CD4-positive, alpha-beta T cell (primary cell): ENCODE results near the gene SMIM11. TPM values are rescaled to one million over a fixed set of nuclear protein-coding genes. Genes with fewer than 3 reads are reported as not detected.
"Not testable (repeated sequence)": the region's sequence is repeated elsewhere in the genome, so short reads cannot be mapped to it uniquely, and the experiment has no call there.

Source experiments
- ATAC-seq: fragments of 200-7000 bp; cut with Tn5 transposase; one replicate; pipeline ENCODE4 v1.10.0; 2022; ENCODE audit warnings: mild to moderate bottlenecking; ENCODE audit not compliant: poor library complexity
- CTCF ChIA-PET: fragments of 350-600 bp; sonication (Branson Sonifier 250); formaldehyde crosslinking; loops from one replicate; lab custom pipeline; 2021; ENCODE audit warnings: antibody characterized with exemption, inconsistent platforms; lab: Charles Lee
- POLR2A ChIA-PET: fragments of 350-600 bp; sonication (Branson Sonifier 250); formaldehyde crosslinking; loops from one replicate; lab custom pipeline; 2021; ENCODE audit warnings: antibody characterized with exemption, inconsistent platforms; lab: Charles Lee
- DNase-seq, 14 experiments: peaks; one replicate each; pipeline ENCODE4 v3.0.0-alpha.2; 2013 to 2020; ENCODE audit warnings: mixed read lengths in 2 of 14
- H3K27ac ChIP-seq, 2 donors: one replicate each; pipeline versions ENCODE4 v1.5.1 to v1.7.0; 2013; ENCODE audit warnings: low read length in 2 of 2, low read depth in 1 of 2, mild to moderate bottlenecking in 1 of 2
- H3K27me3 ChIP-seq, 2 experiments: 1 replicate in 1 of 2; 2 replicates in 1 of 2; pipeline versions ENCODE4 v1.6.1 to v1.7.0; 2013; ENCODE audit warnings: low read length in 2 of 2, control low read depth in 1 of 2, mild to moderate bottlenecking in 1 of 2, moderate library complexity in 1 of 2; ENCODE audit not compliant: insufficient read depth in 2 of 2, control insufficient read depth in 1 of 2
- H3K36me3 ChIP-seq: one replicate; pipeline ENCODE4 v1.6.1; 2013; ENCODE audit warnings: low read length, control low read depth; ENCODE audit not compliant: insufficient read depth
- H3K4me1 ChIP-seq: one replicate; pipeline ENCODE4 v1.6.1; 2013; ENCODE audit warnings: low read length, control low read depth; ENCODE audit not compliant: insufficient read depth
- H3K4me3 ChIP-seq: one replicate; pipeline ENCODE4 v1.5.1; 2013; ENCODE audit warnings: mild to moderate bottlenecking, low read length, moderate library complexity
- H3K9me3 ChIP-seq, 2 experiments: 1 replicate in 1 of 2; 2 replicates in 1 of 2; pipeline versions ENCODE4 v1.6.1 to v1.7.0; 2013; ENCODE audit warnings: low read length in 2 of 2, mild to moderate bottlenecking in 2 of 2, control low read depth in 1 of 2, moderate library complexity in 1 of 2; ENCODE audit not compliant: control insufficient read depth in 1 of 2, insufficient read depth in 1 of 2
- H3K27ac Mint-ChIP-seq: one replicate; pipeline ENCODE4 v1.8.0; 2020; ENCODE audit warnings: mixed read lengths
- H3K27me3 Mint-ChIP-seq: one replicate; pipeline ENCODE4 v1.8.0; 2021; ENCODE audit warnings: mixed read lengths
- H3K36me3 Mint-ChIP-seq: one replicate; pipeline ENCODE4 v1.8.0; 2021; ENCODE audit warnings: low read depth, mixed read lengths
- H3K4me1 Mint-ChIP-seq: one replicate; pipeline ENCODE4 v1.8.0; 2021; ENCODE audit warnings: low read depth, mixed read lengths
- H3K4me3 Mint-ChIP-seq: one replicate; pipeline ENCODE4 v1.8.0; 2020; ENCODE audit warnings: mild to moderate bottlenecking, mixed read lengths
- H3K9me3 Mint-ChIP-seq: one replicate; pipeline ENCODE4 v1.8.0; 2020; ENCODE audit warnings: mixed read lengths
- intact Hi-C, 2 experiments: fragments of 100-400 bp; cut with DNase I in 1 of 2; cut with micrococcal nuclease in 1 of 2; formaldehyde crosslinking; loops; one replicate each; pipeline versions ENCODE4 v1.15.1 to v1.9.0; 2023 to 2025; cut with DNase I, micrococcal nuclease
- total RNA-seq, 174 experiments: library from RNA in 2 of 174; stranded (reverse) in 2 of 174; gene quantifications; one replicate each; pipeline ENCODE4 v1.2.3 and lab custom pipeline; 2021 to 2026
- TF ChIP-seq, protein P1 (sequence below): fragments of 200-600 bp; IDR thresholded peaks from one replicate; pipeline ENCODE4 v1.8.0; 2022; ENCODE audit warnings: antibody characterized with exemption, mild to moderate bottlenecking

Gene SMIM11
- total RNA-seq, 2 experiments from 2014 or later = 3.1 to 4.7 TPM

- TF ChIP-seq, protein P1, sequence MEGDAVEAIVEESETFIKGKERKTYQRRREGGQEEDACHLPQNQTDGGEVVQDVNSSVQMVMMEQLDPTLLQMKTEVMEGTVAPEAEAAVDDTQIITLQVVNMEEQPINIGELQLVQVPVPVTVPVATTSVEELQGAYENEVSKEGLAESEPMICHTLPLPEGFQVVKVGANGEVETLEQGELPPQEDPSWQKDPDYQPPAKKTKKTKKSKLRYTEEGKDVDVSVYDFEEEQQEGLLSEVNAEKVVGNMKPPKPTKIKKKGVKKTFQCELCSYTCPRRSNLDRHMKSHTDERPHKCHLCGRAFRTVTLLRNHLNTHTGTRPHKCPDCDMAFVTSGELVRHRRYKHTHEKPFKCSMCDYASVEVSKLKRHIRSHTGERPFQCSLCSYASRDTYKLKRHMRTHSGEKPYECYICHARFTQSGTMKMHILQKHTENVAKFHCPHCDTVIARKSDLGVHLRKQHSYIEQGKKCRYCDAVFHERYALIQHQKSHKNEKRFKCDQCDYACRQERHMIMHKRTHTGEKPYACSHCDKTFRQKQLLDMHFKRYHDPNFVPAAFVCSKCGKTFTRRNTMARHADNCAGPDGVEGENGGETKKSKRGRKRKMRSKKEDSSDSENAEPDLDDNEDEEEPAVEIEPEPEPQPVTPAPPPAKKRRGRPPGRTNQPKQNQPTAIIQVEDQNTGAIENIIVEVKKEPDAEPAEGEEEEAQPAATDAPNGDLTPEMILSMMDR = no peak
- CTCF ChIA-PET = no interaction called here
- Histone ChIP-seq H3K27me3 (no peaks in the 10 kb centered on the region), H3K27ac (no peak overlapping the region), H3K4me3 (no peak overlapping the region), H3K4me1 (no peaks in the 10 kb centered on the region), H3K9me3 (no peaks in the 10 kb centered on the region), H3K36me3 (no peaks in the 10 kb centered on the region)
- H3K9me3 Mint-ChIP-seq = no peaks in the 10 kb centered on the region
- no peak overlapping the region for H3K4me3 Mint-ChIP-seq
- no peaks in the 10 kb centered on the region for H3K4me1 Mint-ChIP-seq
- H3K36me3 Mint-ChIP-seq = no peaks in the 10 kb centered on the region
- no peak overlapping the region for H3K27ac Mint-ChIP-seq
- POLR2A ChIA-PET = no interaction called here
- peaks cover 12% of the 10 kb centered on the region for H3K27me3 Mint-ChIP-seq
- DNase-seq (no peak), ATAC-seq (no peak)
- intact Hi-C loops = no loop called here
These were observed 3.0 kb upstream of the SMIM11 start for GRCh38 chr21:34372321-34372720.

- H3K4me3 Mint-ChIP-seq, H3K27me3 ChIP-seq, H3K36me3 ChIP-seq, H3K9me3 ChIP-seq, ATAC-seq, H3K9me3 Mint-ChIP-seq, H3K4me1 Mint-ChIP-seq, H3K4me1 ChIP-seq, H3K36me3 Mint-ChIP-seq, intact Hi-C loops, DNase-seq, CTCF ChIA-PET, H3K27ac Mint-ChIP-seq, POLR2A ChIA-PET, H3K4me3 ChIP-seq, H3K27me3 Mint-ChIP-seq, H3K27ac ChIP-seq: not testable (repeated sequence)
These were observed 845 bp upstream of the SMIM11 start for GRCh38 chr21:34374462-34374861.

GRCh38 chr21:34375619-34375972 is 289 bp downstream of the SMIM11 start:
- H3K9me3 Mint-ChIP-seq, POLR2A ChIA-PET, intact Hi-C loops: not testable (repeated sequence)

GRCh38 chr21:34383138-34383537 is 7.8 kb downstream of the SMIM11 start:
- POLR2A ChIA-PET, H3K27ac ChIP-seq, intact Hi-C loops, H3K9me3 Mint-ChIP-seq, ATAC-seq, CTCF ChIA-PET, H3K36me3 ChIP-seq, H3K9me3 ChIP-seq, H3K4me1 Mint-ChIP-seq, H3K27me3 ChIP-seq, H3K27me3 Mint-ChIP-seq, DNase-seq, H3K27ac Mint-ChIP-seq, H3K4me1 ChIP-seq, H3K4me3 ChIP-seq, H3K4me3 Mint-ChIP-seq, H3K36me3 Mint-ChIP-seq: not testable (repeated sequence)

More at GRCh38 chr21:34375619-34375972, 289 bp downstream of the SMIM11 start:
- H3K36me3 Mint-ChIP-seq, H3K9me3 ChIP-seq, H3K27ac ChIP-seq, H3K27me3 Mint-ChIP-seq, H3K27me3 ChIP-seq, H3K4me1 Mint-ChIP-seq, CTCF ChIA-PET, H3K4me1 ChIP-seq, H3K36me3 ChIP-seq, DNase-seq, H3K4me3 ChIP-seq, H3K27ac Mint-ChIP-seq, H3K4me3 Mint-ChIP-seq: not testable (repeated sequence)
- ATAC-seq = peak; percentile 61

DNA sequence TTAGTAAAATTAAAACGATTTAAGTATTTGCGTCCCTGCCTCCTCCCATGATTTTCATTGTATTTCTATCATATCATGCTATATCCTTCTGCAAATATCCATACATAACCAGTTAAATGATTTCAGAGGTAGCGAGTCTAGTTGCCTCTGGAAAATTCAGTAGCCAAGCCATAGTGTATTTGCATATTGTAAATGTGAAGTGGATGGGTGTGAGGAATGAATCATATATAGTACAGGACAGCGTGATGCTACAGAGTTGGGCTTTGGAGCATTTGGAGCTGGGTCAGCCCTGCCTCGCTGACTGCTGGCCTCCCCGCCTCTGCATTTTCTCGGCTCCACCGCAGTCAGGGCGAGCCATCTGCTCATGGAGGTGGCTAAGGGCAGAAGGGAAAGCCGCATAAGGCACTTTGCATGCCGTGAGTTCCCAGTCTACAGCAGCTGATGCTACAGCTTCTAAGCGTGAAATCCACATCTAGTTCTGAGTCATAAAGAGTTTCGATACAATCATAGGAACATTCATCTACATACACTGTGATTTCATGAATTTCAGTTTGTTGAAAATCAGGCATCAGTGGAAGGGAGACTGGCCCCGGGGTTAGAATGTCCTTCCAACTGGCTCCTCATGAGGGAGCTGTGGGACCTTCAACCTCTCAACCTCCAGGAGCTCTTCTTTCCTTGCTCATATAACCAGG is 8.6 kb downstream of the SMIM11 start:
- not testable (repeated sequence) for H3K9me3 Mint-ChIP-seq, H3K27ac Mint-ChIP-seq

DNA sequence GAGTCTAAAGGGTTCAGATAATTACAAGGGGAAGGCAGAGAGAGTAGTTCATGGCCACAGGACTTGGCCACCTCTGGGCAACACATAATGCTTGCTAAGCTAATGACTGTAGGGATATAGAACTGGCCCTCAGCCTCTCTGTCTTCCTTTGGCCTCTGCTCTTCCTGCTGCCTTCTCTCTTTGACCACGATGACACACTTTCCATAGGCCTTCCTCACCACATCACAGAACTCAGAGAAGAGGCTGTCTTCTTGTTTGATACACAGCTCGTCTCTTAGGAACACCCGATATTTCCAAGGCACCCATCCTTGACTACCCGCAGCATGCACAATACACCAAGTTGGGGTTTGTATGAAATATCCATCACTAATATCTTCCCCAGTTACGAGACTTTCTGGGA is 25.2 kb downstream of the SMIM11 start:
- CTCF ChIA-PET, H3K9me3 ChIP-seq, H3K36me3 ChIP-seq, H3K27me3 ChIP-seq, H3K27me3 Mint-ChIP-seq, ATAC-seq, H3K27ac Mint-ChIP-seq, H3K27ac ChIP-seq, DNase-seq, H3K4me3 ChIP-seq, H3K4me3 Mint-ChIP-seq, H3K4me1 ChIP-seq, POLR2A ChIA-PET, H3K36me3 Mint-ChIP-seq, intact Hi-C loops, H3K9me3 Mint-ChIP-seq, H3K4me1 Mint-ChIP-seq: not testable (repeated sequence)

More for the DNA sequence above, 8.6 kb downstream of the SMIM11 start:
- H3K27ac ChIP-seq, H3K27me3 ChIP-seq, H3K27me3 Mint-ChIP-seq, DNase-seq, H3K4me1 Mint-ChIP-seq, H3K4me3 ChIP-seq, CTCF ChIA-PET, H3K4me3 Mint-ChIP-seq, H3K9me3 ChIP-seq, intact Hi-C loops, H3K36me3 ChIP-seq, H3K4me1 ChIP-seq, H3K36me3 Mint-ChIP-seq, POLR2A ChIA-PET: not testable (repeated sequence)
- ATAC-seq = peak; percentile 44
